Natural killer cell (primary cell): Measurements from ENCODE around the gene EXD2. TPM values are rescaled to one million over a fixed set of nuclear protein-coding genes. Genes with fewer than 3 reads are reported as not detected.
"Not testable (repeated sequence)": the region's sequence is repeated elsewhere in the genome, so short reads cannot be mapped to it uniquely, and the experiment has no call there.

Experiments
- ATAC-seq, 3 donors: fragments of 150-1000 bp in 2 of 3; fragments of 200-7000 bp in 1 of 3; cut with Tn5 transposase; 1 replicate in 1 of 3; 2 replicates in 2 of 3; pipeline ENCODE4 v1.10.0; 2021; ENCODE audit warnings: mild to moderate bottlenecking in 2 of 3, moderate library complexity in 2 of 3
- DNase-seq, 2 donors: peaks; one replicate each; pipeline versions ENCODE4 v3.0.0 to v3.0.0-alpha.2; 2013 to 2021; ENCODE audit warnings: mixed read lengths in 1 of 2
- H3K27ac ChIP-seq: one replicate; pipeline ENCODE4 v1.5.1; 2013; ENCODE audit warnings: mild to moderate bottlenecking, low read length
- H3K27me3 ChIP-seq: one replicate; pipeline ENCODE4 v1.6.1; 2013; ENCODE audit warnings: low read length; ENCODE audit not compliant: control insufficient read depth, insufficient read depth
- H3K36me3 ChIP-seq: one replicate; pipeline ENCODE4 v1.6.1; 2013; ENCODE audit warnings: low read length; ENCODE audit not compliant: control insufficient read depth, insufficient read depth
- H3K4me1 ChIP-seq: one replicate; pipeline ENCODE4 v1.6.1; 2013; ENCODE audit warnings: low read length; ENCODE audit not compliant: control insufficient read depth, insufficient read depth
- H3K4me3 ChIP-seq: one replicate; pipeline ENCODE4 v1.5.1; 2013; ENCODE audit warnings: low read length
- H3K9me3 ChIP-seq: one replicate; pipeline ENCODE4 v1.6.1; 2013; ENCODE audit warnings: low read length; ENCODE audit not compliant: control insufficient read depth, insufficient read depth
- H3K27ac Mint-ChIP-seq, 2 donors: one replicate each; pipeline ENCODE4 v1.8.0; 2022; ENCODE audit warnings: mild to moderate bottlenecking in 2 of 2, mixed read lengths in 2 of 2, moderate library complexity in 1 of 2
- H3K27me3 Mint-ChIP-seq, 2 donors: one replicate each; pipeline ENCODE4 v1.8.0; 2022; ENCODE audit warnings: low read depth in 2 of 2, mixed read lengths in 2 of 2
- H3K36me3 Mint-ChIP-seq: one replicate; pipeline ENCODE4 v1.8.0; 2022; ENCODE audit warnings: mixed read lengths
- H3K4me1 Mint-ChIP-seq, 2 donors: one replicate each; pipeline ENCODE4 v1.8.0; 2022; ENCODE audit warnings: mixed read lengths in 2 of 2
- H3K4me3 Mint-ChIP-seq: one replicate; pipeline ENCODE4 v1.8.0; 2022; ENCODE audit warnings: mild to moderate bottlenecking, moderate library complexity, mixed read lengths
- H3K9me3 Mint-ChIP-seq, 2 donors: one replicate each; pipeline ENCODE4 v1.8.0; 2022; ENCODE audit warnings: mixed read lengths in 2 of 2
- WGBS: methylation state at CpG from one replicate; pipeline ENCODE4 v1.1.7; 2013; ENCODE audit warnings: missing lambda C conversion rate; ENCODE audit not compliant: insufficient coverage; 5-methylcytosine and 5-hydroxymethylcytosine counted together
- intact Hi-C: fragments of 100-400 bp; cut with micrococcal nuclease; formaldehyde crosslinking; loops from one replicate; pipeline ENCODE4 v1.14.2; 2022
- total RNA-seq, 4 donors: library from RNA; stranded (reverse); fragments of 120-200 nt in 1 of 4; gene quantifications; one replicate each; pipeline versions ENCODE4 v1.2.3 to v1.2.4, GENCODE V29; 2013 to 2022
- TF ChIP-seq, protein P1 (sequence below): fragments of 200-600 bp; IDR thresholded peaks from one replicate; pipeline ENCODE4 v1.8.0; 2022; ENCODE audit warnings: antibody characterized with exemption

EXD2 gene
- total RNA-seq, 3 donors from 2014 or later (not counting 1 experiment from before 2014, with no cell fraction given) = 2.0 to 4.9 (median 2.9) TPM

DNA sequence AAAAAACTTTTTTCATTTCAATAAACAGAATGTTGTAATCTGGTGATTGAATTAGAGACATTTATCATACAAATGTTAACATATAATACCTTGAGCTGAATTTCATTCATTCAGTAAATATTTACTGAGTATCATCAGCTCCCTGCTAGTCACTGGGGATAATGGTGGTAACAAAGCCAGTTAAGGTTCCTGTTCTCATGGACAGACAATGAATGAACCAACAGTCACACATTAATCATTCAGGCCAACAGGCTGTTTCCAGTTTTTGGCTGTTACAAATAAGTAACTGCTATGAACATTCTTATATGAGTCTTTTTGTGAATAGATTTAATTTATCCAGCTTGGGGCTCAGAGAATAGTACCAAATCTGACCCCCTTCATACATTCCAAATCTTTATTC, 13.5 kb downstream of the EXD2 start:
- H3K27ac Mint-ChIP-seq = no peak overlapping the region
- H3K4me3 ChIP-seq = no peak overlapping the region
- no peaks in the 10 kb centered on the region for H3K36me3 Mint-ChIP-seq
- no peak overlapping the region for H3K4me3 Mint-ChIP-seq
- no peaks in the 10 kb centered on the region for H3K27me3 ChIP-seq
- ATAC-seq (no peak), DNase-seq (no peak)
- H3K4me1 ChIP-seq = no peaks in the 10 kb centered on the region
- TF ChIP-seq, protein P1, sequence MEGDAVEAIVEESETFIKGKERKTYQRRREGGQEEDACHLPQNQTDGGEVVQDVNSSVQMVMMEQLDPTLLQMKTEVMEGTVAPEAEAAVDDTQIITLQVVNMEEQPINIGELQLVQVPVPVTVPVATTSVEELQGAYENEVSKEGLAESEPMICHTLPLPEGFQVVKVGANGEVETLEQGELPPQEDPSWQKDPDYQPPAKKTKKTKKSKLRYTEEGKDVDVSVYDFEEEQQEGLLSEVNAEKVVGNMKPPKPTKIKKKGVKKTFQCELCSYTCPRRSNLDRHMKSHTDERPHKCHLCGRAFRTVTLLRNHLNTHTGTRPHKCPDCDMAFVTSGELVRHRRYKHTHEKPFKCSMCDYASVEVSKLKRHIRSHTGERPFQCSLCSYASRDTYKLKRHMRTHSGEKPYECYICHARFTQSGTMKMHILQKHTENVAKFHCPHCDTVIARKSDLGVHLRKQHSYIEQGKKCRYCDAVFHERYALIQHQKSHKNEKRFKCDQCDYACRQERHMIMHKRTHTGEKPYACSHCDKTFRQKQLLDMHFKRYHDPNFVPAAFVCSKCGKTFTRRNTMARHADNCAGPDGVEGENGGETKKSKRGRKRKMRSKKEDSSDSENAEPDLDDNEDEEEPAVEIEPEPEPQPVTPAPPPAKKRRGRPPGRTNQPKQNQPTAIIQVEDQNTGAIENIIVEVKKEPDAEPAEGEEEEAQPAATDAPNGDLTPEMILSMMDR = no peak
- H3K4me1 Mint-ChIP-seq = no peaks in the 10 kb centered on the region
- no peak overlapping the region for H3K27ac ChIP-seq
- H3K9me3 ChIP-seq = no peaks in the 10 kb centered on the region
- no peaks in the 10 kb centered on the region for H3K27me3 Mint-ChIP-seq
- no peaks in the 10 kb centered on the region for H3K9me3 Mint-ChIP-seq
- H3K36me3 ChIP-seq = no peaks in the 10 kb centered on the region
- intact Hi-C loops = no loop called here

- H3K36me3 ChIP-seq = no peaks in the 10 kb centered on the region
- Mint-ChIP-seq H3K4me1 (no peaks in the 10 kb centered on the region), H3K36me3 (no peaks in the 10 kb centered on the region), H3K27ac (no peak overlapping the region), H3K9me3 (no peaks in the 10 kb centered on the region), H3K27me3 (no peaks in the 10 kb centered on the region), H3K4me3 (no peak overlapping the region)
- H3K27ac ChIP-seq = no peak overlapping the region
- no peaks in the 10 kb centered on the region for H3K4me1 ChIP-seq
- DNase-seq (no peak), ATAC-seq (no peak)
- TF ChIP-seq, protein P1 = no peak
- H3K27me3 ChIP-seq = no peaks in the 10 kb centered on the region
- intact Hi-C loops = no loop called here
- 95% methylated on average over 3 of the region's 7 CpGs for WGBS
- no peaks in the 10 kb centered on the region for H3K9me3 ChIP-seq
- no peak overlapping the region for H3K4me3 ChIP-seq
These were observed 16.2 kb downstream of the EXD2 start for GRCh38 chr14:69207435-69208041.

DNA sequence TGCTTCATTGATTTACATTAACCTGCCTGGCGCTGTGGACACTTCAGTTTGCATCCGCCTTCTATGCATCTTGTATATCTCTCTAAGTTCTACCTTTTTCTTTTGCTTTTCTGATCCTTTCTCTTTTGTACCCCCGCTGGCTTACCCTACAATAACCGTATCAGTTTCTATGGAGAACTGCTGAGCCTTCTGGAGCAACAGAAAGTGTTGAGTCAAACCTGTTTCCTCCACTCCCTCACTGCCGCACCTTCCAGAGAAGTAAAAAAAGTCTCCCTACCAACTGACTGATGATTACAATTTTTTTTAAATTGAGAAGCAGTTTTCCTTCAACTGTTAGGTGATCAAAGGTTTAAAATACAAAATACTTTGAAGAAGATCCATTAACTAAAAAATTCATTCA, 17.4 kb downstream of the EXD2 start:
- intact Hi-C loops = no loop called here
- Histone ChIP-seq H3K4me3 (no peak overlapping the region), H3K27me3 (no peaks in the 10 kb centered on the region), H3K4me1 (no peaks in the 10 kb centered on the region), H3K9me3 (no peaks in the 10 kb centered on the region), H3K27ac (no peak overlapping the region), H3K36me3 (no peaks in the 10 kb centered on the region)
- ATAC-seq = no peak
- Mint-ChIP-seq H3K36me3 (no peaks in the 10 kb centered on the region), H3K27me3 (no peaks in the 10 kb centered on the region), H3K4me3 (no peak overlapping the region), H3K9me3 (no peaks in the 10 kb centered on the region), H3K27ac (no peak overlapping the region), H3K4me1 (no peaks in the 10 kb centered on the region)
- no peak for DNase-seq
- WGBS = 91% methylated on average over 4 of the region's 5 CpGs
- TF ChIP-seq, protein P1 = no peak

DNA sequence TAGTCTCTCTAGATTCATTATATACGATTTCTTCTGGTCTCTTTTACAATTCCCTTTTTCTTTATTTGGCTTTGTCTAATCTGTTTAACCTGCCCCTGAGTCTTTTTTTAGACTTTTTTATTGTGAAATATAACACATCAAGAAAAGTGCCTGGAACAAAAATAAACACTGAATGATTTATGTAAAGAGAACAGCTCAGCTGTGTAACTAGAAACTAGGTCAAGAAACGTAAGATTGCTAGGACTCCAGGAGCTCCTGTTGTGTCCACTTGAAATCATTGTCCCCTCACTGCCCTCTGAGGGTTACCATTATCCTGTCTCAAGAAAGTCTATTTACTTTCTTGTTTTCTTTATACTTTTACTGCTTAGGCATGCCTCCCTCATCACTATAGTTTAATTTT, 23.1 kb downstream of the EXD2 start:
- Histone ChIP-seq H3K9me3 (no peaks in the 10 kb centered on the region), H3K27me3 (no peaks in the 10 kb centered on the region), H3K4me1 (no peaks in the 10 kb centered on the region), H3K27ac (no peak overlapping the region), H3K36me3 (no peaks in the 10 kb centered on the region), H3K4me3 (no peak overlapping the region)
- Mint-ChIP-seq H3K9me3 (no peaks in the 10 kb centered on the region), H3K4me3 (no peak overlapping the region), H3K4me1 (no peaks in the 10 kb centered on the region), H3K36me3 (no peaks in the 10 kb centered on the region), H3K27ac (no peak overlapping the region), H3K27me3 (no peaks in the 10 kb centered on the region)
- DNase-seq = no peak
- TF ChIP-seq, protein P1 = no peak
- WGBS = 90% methylated on average over 2 of the region's 2 CpGs
- no peak for ATAC-seq
- intact Hi-C loops = no loop called here

GRCh38 chr14:69217663-69218062, 26.4 kb downstream of the EXD2 start:
- intact Hi-C loops = not testable (repeated sequence)
- no CpG with 5 or more reads among the region's 3 CpGs for WGBS

More at GRCh38 chr14:69217663-69218062, 26.4 kb downstream of the EXD2 start:
- not testable (repeated sequence) for H3K4me3 Mint-ChIP-seq, H3K4me1 Mint-ChIP-seq, H3K36me3 Mint-ChIP-seq, H3K27ac ChIP-seq, H3K36me3 ChIP-seq, DNase-seq, H3K27me3 Mint-ChIP-seq, H3K4me1 ChIP-seq, H3K27ac Mint-ChIP-seq, H3K9me3 Mint-ChIP-seq, ATAC-seq, H3K9me3 ChIP-seq, H3K27me3 ChIP-seq, H3K4me3 ChIP-seq
